ENCODE data around the gene CCDC89. TPM values are rescaled to one million over a fixed set of nuclear protein-coding genes. Genes with fewer than 3 reads are reported as not detected.
A peak's percentile ranks its signal among the peaks of the same experiment; 100 is the strongest.

CCDC89 gene
- total RNA-seq, 1 donor from 2014 or later, result 2.0 TPM

DNA sequence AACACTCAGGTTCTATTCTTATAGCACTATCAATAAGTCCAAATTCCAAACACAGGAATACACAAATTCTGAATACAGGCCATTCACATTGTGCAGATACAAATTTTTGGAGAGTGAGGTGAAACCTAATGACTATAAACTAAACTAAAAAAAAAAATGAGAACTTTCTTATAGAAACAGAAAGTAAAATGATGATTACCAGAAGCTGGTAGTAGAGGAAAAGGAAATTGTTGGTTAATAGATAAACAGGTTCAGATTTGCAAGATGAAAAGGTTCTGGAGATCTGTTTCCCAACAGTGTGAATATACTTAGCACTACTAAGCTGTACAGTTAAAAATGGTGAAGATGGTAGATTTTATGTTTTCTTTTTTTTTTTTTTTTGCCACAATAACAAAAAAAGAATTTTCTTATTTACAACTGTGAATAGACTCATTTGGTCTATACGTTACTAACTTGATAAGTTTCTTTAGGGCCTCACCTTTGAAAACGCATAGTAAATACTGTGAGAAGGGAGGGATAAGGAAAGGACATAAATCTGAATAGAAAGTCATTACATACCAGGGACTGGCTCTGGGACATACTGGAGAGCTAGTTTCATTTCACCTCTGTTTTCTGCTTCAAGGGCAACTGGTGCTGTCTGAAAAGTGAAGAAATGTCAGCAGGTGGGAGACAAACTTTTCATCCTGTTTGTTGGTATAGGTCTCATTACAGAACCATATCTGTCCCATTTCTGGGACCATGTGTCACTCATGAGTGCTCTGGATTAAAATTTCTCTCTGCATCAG is 14.2 kb upstream of the CCDC89 start:
- H3K4me3 ChIP-seq (ENCODE audit: low read depth, low read length), result no peak overlapping the region
- no peaks in the 10 kb centered on the region for H3K36me3 ChIP-seq (ENCODE audit: control insufficient read depth, insufficient read depth, low read length)
- H3K27me3 ChIP-seq (ENCODE audit: control insufficient read depth, insufficient read depth, low read length), result no peaks in the 10 kb centered on the region
- DNase-seq (ENCODE audit: low read depth), result no peak
- TF ChIP-seq, protein P1, sequence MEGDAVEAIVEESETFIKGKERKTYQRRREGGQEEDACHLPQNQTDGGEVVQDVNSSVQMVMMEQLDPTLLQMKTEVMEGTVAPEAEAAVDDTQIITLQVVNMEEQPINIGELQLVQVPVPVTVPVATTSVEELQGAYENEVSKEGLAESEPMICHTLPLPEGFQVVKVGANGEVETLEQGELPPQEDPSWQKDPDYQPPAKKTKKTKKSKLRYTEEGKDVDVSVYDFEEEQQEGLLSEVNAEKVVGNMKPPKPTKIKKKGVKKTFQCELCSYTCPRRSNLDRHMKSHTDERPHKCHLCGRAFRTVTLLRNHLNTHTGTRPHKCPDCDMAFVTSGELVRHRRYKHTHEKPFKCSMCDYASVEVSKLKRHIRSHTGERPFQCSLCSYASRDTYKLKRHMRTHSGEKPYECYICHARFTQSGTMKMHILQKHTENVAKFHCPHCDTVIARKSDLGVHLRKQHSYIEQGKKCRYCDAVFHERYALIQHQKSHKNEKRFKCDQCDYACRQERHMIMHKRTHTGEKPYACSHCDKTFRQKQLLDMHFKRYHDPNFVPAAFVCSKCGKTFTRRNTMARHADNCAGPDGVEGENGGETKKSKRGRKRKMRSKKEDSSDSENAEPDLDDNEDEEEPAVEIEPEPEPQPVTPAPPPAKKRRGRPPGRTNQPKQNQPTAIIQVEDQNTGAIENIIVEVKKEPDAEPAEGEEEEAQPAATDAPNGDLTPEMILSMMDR (IDR thresholded peaks at IDR 0.05; ENCODE audit: insufficient read depth, low read length, poor library complexity, severe bottlenecking), result no peak

DNA sequence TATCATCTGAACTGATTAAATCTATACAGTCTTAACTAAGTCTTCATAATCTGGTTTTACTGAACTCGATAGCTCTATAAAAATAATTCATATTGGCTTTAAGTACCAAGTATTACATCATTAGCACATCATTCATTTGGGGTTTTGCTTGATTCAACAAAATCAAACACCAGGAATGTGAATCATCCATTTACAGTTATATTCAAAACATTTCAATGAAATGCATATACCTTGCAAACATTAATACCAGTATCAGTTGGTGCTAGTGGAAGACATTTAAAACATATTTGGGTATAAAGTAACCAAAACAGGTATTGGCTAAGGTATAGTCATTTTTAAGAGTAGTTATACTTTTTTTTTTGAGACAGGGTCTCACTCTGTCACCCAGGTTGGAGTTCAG is 12.2 kb upstream of the CCDC89 start:
- DNase-seq (ENCODE audit: low read depth), result no peak
- TF ChIP-seq, protein P1 (IDR thresholded peaks at IDR 0.05; ENCODE audit: insufficient read depth, low read length, poor library complexity, severe bottlenecking), result no peak
- H3K36me3 ChIP-seq (ENCODE audit: control insufficient read depth, insufficient read depth, low read length), result no peaks in the 10 kb centered on the region
- H3K4me3 ChIP-seq (ENCODE audit: low read depth, low read length), result no peak overlapping the region
- H3K27me3 ChIP-seq (ENCODE audit: control insufficient read depth, insufficient read depth, low read length), result no peaks in the 10 kb centered on the region

DNA sequence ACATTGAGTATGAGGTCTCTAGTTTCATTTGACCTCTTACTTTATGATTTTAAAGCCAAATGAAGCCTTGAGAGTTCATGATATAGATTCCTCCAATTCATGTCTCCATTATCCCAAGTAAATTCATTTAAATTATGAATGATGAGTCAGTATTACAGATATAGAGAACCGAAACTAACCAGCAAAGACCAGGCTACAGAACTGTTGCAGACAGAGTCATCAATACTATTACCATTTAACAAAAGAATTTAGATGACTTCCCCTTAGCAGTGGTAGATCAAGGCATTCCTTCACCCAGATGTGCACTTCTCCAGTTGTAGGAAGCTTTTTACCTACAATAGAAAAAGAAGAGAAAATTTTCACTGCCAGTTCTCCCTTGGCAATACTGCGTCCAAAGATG is 11.8 kb upstream of the CCDC89 start:
- TF ChIP-seq, protein P1 (IDR thresholded peaks at IDR 0.05; ENCODE audit: insufficient read depth, low read length, poor library complexity, severe bottlenecking), result no peak
- H3K36me3 ChIP-seq (ENCODE audit: control insufficient read depth, insufficient read depth, low read length), result no peaks in the 10 kb centered on the region
- DNase-seq (ENCODE audit: low read depth), result no peak
- no peaks in the 10 kb centered on the region for H3K27me3 ChIP-seq (ENCODE audit: control insufficient read depth, insufficient read depth, low read length)
- H3K4me3 ChIP-seq (ENCODE audit: low read depth, low read length), result no peak overlapping the region

DNA sequence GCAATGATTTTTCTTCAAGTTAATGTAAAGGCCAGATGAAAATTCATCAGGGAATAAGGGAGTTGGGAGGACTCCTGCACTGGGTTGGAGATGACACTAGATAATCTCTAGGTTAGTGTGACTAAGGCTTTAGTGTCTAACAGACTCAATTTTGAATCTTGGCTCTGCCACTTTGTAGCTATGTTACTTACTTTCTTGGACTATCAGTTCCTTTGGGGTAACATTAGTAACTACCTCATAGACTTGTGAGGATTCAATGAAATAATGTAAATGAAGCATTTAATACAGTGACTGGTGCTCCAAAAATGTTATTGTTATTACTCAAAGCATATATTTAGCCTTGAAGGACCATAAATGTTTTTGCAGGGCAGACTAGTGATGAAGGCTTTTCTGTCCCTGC is 9.6 kb upstream of the CCDC89 start:
- TF ChIP-seq, protein P1 (IDR thresholded peaks at IDR 0.05; ENCODE audit: insufficient read depth, low read length, poor library complexity, severe bottlenecking), result no peak
- Histone ChIP-seq H3K36me3 (ENCODE audit: control insufficient read depth, insufficient read depth, low read length) (no peaks in the 10 kb centered on the region), H3K4me3 (ENCODE audit: low read depth, low read length) (no peak overlapping the region), H3K27me3 (ENCODE audit: control insufficient read depth, insufficient read depth, low read length) (no peaks in the 10 kb centered on the region)
- DNase-seq (ENCODE audit: low read depth), result no peak

DNA sequence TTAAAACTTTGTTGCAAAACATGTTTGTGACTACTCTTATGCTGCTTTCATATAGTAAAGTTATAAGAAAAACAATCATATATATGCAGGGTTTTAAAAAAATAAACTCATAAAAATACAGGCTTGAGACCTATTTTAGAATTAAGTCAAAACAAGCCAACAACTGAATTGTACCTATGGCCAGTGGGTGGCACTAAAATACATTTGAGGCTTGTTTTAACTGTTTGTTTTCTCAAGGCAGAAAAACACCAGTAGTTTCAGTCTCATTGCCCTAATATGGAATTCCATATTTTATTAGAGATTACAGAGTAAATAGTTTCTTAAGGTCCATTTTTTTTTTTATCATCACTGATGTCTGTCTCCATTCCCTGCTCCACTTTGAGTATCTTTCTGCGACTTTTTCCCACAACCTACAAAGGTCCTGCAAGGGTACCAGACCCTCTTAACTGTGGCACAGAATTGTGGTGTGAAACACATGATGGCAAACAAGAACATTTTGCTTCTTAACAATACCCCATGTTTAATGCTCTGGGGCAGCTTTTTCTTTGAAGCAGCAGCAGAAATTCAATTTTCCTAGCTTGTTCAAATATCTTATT is 8.5 kb upstream of the CCDC89 start:
- no peak for DNase-seq (ENCODE audit: low read depth)
- TF ChIP-seq, protein P1 (IDR thresholded peaks at IDR 0.05; ENCODE audit: insufficient read depth, low read length, poor library complexity, severe bottlenecking), result peak; percentile 57
- Histone ChIP-seq H3K27me3 (ENCODE audit: control insufficient read depth, insufficient read depth, low read length) (no peaks in the 10 kb centered on the region), H3K4me3 (ENCODE audit: low read depth, low read length) (no peak overlapping the region), H3K36me3 (ENCODE audit: control insufficient read depth, insufficient read depth, low read length) (no peaks in the 10 kb centered on the region)
